ENCODE results near the gene RTL9.

The RTL9 gene

DNA sequence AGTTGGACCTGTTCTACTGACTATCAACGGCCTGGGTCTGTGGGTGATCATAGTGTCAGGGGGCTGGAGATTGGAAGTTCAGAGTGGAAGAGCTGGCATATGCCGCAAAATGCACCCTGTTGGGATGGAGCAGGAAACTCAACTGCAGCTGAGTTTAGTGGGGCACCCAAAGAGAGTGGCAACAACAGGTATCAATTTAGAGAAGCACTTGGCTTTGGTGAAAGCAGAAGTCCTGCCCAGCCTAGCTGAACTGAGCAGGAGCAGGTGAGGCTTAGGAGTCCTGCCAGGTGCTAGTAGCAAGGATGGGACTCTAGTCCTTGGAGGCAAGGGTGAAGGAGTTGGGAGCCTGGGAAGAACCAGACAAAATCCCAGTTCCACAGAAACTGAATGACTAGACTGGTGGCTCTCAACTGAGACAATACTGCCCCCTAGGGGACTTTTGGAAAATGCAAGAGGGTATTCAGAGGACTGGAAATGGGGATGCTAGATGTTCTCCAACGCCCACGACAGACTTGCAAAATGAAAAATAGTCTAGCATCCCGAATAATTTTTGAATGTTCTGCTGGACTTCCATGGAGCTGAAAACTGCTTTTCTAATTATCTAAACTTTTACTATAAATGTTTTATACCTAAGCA, 49.4 kb downstream of the RTL9 start:
- no peak for DNase-seq

Data from right hindlimb (tissue), 1 donor.